ENCODE results near the gene VPS51.
"Not testable (repeated sequence)": the region's sequence is repeated elsewhere in the genome, so short reads cannot be mapped to it uniquely, and the experiment has no call there.

Gene VPS51

DNA sequence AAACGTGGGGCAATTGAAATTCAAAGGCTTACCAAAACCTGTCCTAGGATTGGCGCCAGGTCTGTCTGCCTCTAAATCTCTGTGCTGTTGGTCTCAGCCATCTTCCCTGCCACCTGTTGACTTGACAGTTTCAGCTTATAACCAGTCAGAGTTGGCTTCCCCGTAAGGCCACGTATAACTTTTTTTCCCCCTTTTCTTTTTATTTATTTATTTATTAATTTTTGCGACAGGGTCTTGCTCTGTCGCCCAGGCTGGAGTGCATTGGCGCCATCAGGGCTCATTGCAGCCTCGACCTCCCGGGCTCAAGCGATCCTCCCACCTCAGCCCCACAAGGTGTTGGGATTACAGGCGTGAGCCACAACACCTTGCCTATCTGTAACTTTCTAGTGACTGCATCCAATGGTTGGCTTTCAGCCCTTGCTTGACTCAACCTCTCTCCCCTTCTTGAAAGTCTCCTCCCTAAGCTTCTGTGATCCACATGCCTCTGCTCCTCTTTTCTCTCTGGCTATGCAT lies 39.7 kb downstream of the VPS51 start:
- TF ChIP-seq, protein P1, sequence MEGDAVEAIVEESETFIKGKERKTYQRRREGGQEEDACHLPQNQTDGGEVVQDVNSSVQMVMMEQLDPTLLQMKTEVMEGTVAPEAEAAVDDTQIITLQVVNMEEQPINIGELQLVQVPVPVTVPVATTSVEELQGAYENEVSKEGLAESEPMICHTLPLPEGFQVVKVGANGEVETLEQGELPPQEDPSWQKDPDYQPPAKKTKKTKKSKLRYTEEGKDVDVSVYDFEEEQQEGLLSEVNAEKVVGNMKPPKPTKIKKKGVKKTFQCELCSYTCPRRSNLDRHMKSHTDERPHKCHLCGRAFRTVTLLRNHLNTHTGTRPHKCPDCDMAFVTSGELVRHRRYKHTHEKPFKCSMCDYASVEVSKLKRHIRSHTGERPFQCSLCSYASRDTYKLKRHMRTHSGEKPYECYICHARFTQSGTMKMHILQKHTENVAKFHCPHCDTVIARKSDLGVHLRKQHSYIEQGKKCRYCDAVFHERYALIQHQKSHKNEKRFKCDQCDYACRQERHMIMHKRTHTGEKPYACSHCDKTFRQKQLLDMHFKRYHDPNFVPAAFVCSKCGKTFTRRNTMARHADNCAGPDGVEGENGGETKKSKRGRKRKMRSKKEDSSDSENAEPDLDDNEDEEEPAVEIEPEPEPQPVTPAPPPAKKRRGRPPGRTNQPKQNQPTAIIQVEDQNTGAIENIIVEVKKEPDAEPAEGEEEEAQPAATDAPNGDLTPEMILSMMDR (IDR thresholded peaks at IDR 0.05; ENCODE audit: low read length, missing control alignments) = no peak
- no peak for DNase-seq (ENCODE audit: low read depth)
- peak overlapping the region; percentile 94 for H3K4me3 ChIP-seq (replicated peaks; ENCODE audit: low read depth, low read length)

- DNase-seq (ENCODE audit: low read depth) = no peak
- H3K4me3 ChIP-seq (replicated peaks; ENCODE audit: low read depth, low read length) = no peak overlapping the region
- TF ChIP-seq, protein P1 (IDR thresholded peaks at IDR 0.05; ENCODE audit: low read length, missing control alignments) = no peak
These were observed 40.6 kb downstream of the VPS51 start for GRCh38 chr11:65136515-65137096.

DNA sequence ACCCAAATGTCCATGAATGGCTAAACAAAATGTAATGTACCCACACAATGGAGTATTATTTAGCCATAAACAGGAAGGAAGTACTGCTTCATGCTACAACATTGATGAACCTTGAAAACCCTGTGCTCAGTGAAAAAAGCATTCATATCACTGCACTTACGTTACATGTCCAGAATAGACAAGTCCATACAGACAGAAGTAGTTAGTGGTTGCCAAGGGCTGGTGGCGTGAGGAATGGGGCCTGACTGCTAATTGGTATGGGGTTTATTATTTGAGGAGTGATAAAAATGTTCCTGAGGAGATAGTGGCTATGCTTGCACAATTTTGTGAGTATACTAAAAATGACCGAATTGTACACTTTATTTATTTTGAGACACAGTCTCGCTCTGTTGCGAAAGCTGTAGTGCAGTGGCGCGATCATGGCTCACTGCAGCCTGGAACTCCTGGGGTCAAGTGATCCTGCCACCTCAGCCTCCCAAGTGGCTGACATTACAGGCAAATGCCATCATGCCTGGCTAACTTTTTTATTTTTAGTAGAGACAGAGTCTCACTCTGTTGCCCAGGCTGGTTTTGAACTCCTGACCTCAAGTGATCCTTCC lies 46.0 kb downstream of the VPS51 start:
- no peak overlapping the region for H3K4me3 ChIP-seq (replicated peaks; ENCODE audit: low read depth, low read length)
- TF ChIP-seq, protein P1 (IDR thresholded peaks at IDR 0.05; ENCODE audit: low read length, missing control alignments) = no peak
- no peak for DNase-seq (ENCODE audit: low read depth)

- no peak for DNase-seq (ENCODE audit: low read depth)
- TF ChIP-seq, protein P1 (IDR thresholded peaks at IDR 0.05; ENCODE audit: low read length, missing control alignments) = no peak
- no peak overlapping the region for H3K4me3 ChIP-seq (replicated peaks; ENCODE audit: low read depth, low read length)
These were observed 51.5 kb downstream of the VPS51 start for GRCh38 chr11:65147352-65148075.

- DNase-seq (ENCODE audit: low read depth) = no peak
- no peak overlapping the region for H3K4me3 ChIP-seq (replicated peaks; ENCODE audit: low read depth, low read length)
- TF ChIP-seq, protein P1 (IDR thresholded peaks at IDR 0.05; ENCODE audit: low read length, missing control alignments) = no peak
These were observed 52.6 kb downstream of the VPS51 start for GRCh38 chr11:65148657-65149056.

DNA sequence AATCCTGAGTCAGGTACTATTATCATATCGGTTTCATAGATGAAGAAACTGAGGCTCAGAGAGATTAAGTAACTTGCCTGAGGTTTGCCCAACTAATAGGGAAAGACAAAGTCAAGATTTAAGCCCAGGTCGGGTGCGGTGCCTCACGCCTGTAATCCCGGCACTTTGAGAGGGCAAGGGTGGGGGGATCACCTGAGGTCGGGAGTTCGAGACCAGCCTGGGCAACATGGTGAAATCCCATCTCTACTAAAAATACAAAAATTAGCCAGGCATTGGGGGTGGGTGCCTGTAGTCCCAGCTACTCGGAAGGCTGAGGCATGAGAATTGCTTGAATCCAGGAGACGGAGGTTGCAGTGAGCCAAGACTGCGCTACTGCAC lies 54.1 kb downstream of the VPS51 start:
- not testable (repeated sequence) for DNase-seq (ENCODE audit: low read depth); H3K4me3 ChIP-seq (replicated peaks; ENCODE audit: low read depth, low read length)

DNA sequence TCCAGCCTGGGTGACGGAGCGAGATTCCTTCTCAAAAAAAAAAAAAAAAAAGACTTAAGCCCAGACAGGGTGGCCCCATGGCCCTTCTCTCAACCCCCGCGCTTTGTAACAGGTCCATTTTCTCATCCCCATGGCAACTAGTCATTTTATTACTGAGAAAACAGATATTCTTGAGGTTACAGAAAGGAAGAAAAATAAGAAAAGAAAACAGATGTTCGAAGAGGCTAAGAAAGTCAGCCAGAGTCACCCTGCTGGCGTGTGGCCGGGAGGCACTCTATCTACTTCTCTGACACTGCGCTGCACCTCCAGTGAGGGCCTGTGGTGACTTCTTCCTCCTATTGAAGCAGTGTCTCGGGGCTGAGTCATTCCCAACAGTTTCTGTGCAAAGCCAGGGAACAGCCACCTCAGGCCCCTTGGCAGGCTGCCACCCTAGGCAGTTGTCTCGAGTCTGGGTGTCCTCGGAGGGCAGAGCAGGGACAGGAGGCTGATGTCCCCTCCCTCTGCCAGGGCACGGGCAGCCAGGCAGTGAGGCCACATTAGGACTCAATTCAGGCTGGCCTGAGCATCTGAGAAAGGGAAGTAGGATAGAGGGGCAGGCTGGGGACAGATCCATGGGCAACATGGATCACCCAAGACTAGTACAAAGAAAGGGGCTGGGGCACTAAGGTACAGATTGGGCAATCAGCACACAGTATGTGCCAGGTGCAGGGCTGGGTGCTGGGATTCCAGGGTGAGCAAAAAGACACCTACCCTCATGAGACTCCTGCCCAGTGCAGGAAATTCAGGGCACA lies 54.7 kb downstream of the VPS51 start:
- TF ChIP-seq, protein P1 (IDR thresholded peaks at IDR 0.05; ENCODE audit: low read length, missing control alignments) = no peak
- peak; percentile 71 for DNase-seq (ENCODE audit: low read depth)
- H3K4me3 ChIP-seq (replicated peaks; ENCODE audit: low read depth, low read length) = no peak overlapping the region

All from fibroblast of pulmonary artery (primary cell).